Activated naive CD4-positive, alpha-beta T cell treated with anti-CD3 and anti-CD28 coated beads, Interleukin-2, amount 50 U/mL, for 24 hours (primary cell): ENCODE results near the gene TMEM25.
A peak's percentile ranks its signal among the peaks of the same experiment; 100 is the strongest.
"Not testable (repeated sequence)": the region's sequence is repeated elsewhere in the genome, so short reads cannot be mapped to it uniquely, and the experiment has no call there.

Source experiments
- H3K27ac Mint-ChIP-seq: one replicate; pipeline ENCODE4 v1.8.0; 2021; ENCODE audit warnings: mild to moderate bottlenecking, mixed read lengths
- H3K27me3 Mint-ChIP-seq: one replicate; pipeline ENCODE4 v1.8.0; 2021; ENCODE audit warnings: mixed read lengths
- H3K36me3 Mint-ChIP-seq: one replicate; pipeline ENCODE4 v1.8.0; 2021; ENCODE audit warnings: mixed read lengths
- H3K4me1 Mint-ChIP-seq: one replicate; pipeline ENCODE4 v1.8.0; 2021; ENCODE audit warnings: mixed read lengths
- H3K4me3 Mint-ChIP-seq: one replicate; pipeline ENCODE4 v1.8.0; 2021; ENCODE audit warnings: mild to moderate bottlenecking, mixed read lengths
- H3K9me3 Mint-ChIP-seq: one replicate; pipeline ENCODE4 v1.8.0; 2021; ENCODE audit warnings: mixed read lengths

The TMEM25 gene

DNA sequence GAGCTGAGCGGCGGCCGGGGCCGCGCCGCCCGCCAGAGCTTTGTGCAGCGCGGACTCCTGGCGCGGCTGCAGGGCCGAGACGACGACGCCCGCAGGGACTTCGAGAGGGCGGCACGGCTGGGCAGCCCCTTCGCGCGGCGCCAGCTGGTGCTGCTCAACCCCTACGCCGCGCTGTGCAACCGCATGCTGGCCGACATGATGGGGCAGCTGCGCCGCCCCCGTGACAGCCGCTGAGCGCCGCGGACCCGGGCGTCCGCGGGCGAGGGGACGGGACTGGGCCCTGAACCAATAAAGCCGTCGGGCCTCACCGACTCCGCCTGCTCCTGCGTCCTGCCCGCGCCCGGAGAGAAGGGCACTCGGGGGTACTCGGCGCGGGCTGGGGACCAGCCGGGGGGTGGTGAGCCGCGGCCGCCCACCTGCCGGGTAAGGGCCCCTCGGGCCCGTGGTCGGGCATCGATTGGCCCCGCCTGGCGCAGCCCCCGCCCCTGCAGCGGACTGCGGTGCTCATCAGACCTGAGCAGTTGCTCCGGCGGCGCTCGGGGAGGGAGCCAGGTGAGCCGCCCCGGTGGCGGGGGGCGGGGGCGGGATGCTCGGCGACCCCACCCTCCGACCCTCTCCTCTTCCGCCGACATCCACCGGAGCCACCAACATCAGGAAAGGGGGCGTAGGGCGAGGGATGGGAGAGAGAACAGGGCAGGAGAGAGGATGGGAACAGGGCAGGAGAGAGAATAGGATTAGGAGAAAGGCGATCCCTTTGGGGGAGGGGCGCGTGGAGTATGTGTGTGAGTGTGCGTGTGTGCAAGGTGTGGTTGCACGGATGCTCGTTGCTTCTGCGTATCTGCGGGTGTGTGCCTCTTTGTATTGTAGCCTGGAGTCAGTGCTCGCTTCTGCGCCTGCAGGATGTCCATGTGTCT lies at the start of gene TMEM25:
Gene TMEM25, plus strand, starts transcription at position 510 of the 914 bp plus-strand sequence. CDS start 610 bp downstream, outside the sequence.
- H3K9me3 Mint-ChIP-seq = no peaks in the 10 kb centered on the region
- H3K27ac Mint-ChIP-seq = peak within 1 kb of the TSS; percentile 89
- peaks cover 41% of the 10 kb centered on the region for H3K4me1 Mint-ChIP-seq
- no peaks in the 10 kb centered on the region for H3K36me3 Mint-ChIP-seq
- H3K27me3 Mint-ChIP-seq = no peaks in the 10 kb centered on the region
- peak within 1 kb of the TSS; percentile 93 for H3K4me3 Mint-ChIP-seq

DNA sequence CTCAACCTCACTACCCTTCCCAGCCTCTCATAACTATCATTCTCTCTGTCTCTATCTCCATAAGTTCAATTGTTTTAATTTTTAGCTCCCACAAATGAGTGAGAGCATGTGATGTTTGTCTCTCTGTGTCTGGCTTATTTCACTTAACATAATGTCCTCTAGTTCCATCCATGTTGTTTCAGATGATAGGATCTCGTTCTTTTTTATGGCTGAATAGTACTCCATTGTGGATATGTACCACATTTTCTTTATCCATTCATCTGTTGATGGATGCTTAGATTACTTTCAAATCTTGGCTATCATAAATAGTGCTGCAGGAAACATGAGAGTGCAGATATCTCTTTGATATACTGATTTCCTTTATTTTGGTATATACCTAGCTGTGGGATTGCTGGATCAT lies 49.8 kb upstream of the TMEM25 start:
- H3K9me3 Mint-ChIP-seq, H3K27me3 Mint-ChIP-seq, H3K4me1 Mint-ChIP-seq, H3K4me3 Mint-ChIP-seq: not testable (repeated sequence)
- Mint-ChIP-seq H3K36me3 (peaks cover 16% of the 10 kb centered on the region), H3K27ac (peak overlapping the region; percentile 41)

DNA sequence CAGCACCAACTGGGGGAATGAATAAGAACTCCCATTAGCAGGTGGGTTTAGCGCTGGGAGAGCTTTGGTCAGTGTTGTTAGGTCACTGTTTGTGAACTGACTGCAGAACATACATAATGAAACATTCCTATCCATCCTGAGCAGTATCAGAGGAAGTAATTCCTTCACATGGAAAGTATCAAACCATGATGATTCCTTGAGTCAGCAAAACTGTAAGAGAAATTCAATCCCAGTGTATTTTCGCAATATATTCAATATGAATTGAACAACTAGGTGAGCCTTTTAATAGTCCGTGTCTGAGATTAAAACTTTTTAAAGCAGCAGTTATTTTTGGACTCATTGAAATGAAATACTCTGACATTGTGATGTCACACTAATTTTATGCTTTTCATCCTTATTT lies 46.6 kb upstream of the TMEM25 start:
- H3K27me3 Mint-ChIP-seq = no peaks in the 10 kb centered on the region
- H3K4me1 Mint-ChIP-seq = peaks cover 5% of the 10 kb centered on the region
- H3K9me3 Mint-ChIP-seq = no peaks in the 10 kb centered on the region
- no peak overlapping the region for H3K4me3 Mint-ChIP-seq
- H3K27ac Mint-ChIP-seq = peak overlapping the region; percentile 77
- H3K36me3 Mint-ChIP-seq = peaks cover 17% of the 10 kb centered on the region

DNA sequence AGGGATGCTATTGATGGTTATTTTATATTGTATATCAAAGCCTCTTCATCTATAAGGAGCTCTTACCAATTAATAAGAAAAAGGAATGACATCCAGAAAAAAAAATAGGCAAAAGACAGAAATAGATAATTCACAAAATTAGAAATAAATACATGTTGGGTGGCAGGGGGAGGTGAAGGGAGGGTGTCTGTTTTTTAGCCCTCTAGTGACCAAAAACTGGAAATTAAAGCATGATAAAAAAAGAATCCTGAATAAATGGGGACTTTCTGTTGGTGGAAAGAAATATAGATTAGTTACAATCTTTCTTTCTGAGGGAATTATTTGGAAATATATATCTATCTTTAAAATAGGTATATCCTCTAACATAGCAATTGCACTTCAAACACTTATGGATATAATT lies 45.7 kb upstream of the TMEM25 start:
- no peak overlapping the region for H3K4me3 Mint-ChIP-seq
- peaks cover 5% of the 10 kb centered on the region for H3K4me1 Mint-ChIP-seq
- no peaks in the 10 kb centered on the region for H3K27me3 Mint-ChIP-seq
- peaks cover 16% of the 10 kb centered on the region for H3K36me3 Mint-ChIP-seq
- H3K9me3 Mint-ChIP-seq = no peaks in the 10 kb centered on the region
- H3K27ac Mint-ChIP-seq = peak overlapping the region; percentile 55

DNA sequence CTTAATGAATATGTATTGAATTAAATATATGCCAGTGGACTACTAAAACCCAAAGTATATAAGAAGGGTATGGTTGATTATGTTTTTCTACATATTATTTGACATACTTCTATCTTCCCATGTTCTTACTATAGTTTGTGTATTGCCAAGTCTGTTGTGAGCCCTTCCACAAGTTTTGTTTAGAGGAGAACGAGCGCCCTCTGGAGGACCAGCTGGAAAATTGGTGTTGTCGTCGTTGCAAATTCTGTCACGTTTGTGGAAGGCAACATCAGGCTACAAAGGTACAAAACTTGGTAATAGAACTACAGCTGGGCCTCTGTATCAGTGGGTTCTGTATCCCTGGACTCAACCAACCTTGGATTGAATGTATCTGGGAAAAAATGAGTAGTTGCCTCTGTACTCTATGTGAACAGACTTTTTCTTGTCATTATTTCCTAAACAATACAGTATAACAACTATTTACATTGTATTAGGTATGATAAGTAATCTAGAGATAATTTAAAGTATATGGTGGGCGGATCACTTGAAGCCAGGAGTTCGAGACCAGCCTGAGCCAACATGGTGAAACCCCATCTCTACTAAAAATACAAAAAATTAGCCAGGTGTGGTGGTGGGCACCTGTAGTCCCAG lies 42.4 kb upstream of the TMEM25 start:
- peaks cover 18% of the 10 kb centered on the region for H3K36me3 Mint-ChIP-seq
- H3K4me3 Mint-ChIP-seq = no peak overlapping the region
- H3K27ac Mint-ChIP-seq = peak overlapping the region; percentile 42
- no peaks in the 10 kb centered on the region for H3K9me3 Mint-ChIP-seq
- H3K27me3 Mint-ChIP-seq = no peaks in the 10 kb centered on the region
- peaks cover 17% of the 10 kb centered on the region for H3K4me1 Mint-ChIP-seq

DNA sequence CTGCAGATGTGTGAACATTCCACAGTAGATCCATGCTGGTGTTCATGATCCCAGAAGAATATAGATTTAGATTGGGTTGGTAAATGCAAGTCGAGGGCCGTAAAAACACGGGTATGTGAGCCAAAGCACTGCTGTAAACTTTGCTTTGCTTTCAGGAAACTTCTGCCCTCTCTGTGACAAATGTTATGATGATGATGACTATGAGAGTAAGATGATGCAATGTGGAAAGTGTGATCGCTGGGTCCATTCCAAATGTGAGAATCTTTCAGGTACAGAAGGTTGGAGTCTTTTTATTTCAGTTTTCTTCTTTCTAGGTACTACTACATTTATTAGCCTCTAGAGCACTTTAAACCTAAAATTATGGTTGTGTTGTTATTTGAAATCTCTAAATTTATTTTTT lies 40.0 kb upstream of the TMEM25 start:
- H3K27ac Mint-ChIP-seq = peak overlapping the region; percentile 84

DNA sequence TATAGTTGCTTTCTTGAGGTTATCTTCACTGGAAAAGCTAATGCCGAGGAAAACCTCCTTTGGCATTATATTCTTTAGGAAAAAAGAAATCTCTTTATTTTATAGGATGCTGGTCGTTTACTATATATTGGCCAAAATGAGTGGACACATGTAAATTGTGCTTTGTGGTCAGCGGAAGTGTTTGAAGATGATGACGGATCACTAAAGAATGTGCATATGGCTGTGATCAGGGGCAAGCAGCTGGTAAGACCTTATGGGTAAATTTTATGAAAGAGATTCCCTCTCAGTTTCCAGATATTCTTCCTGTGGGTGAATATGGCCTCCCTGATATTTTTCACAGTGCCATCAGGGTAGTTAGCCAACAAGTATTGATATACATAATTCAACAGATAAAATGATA lies 33.2 kb upstream of the TMEM25 start:
- Mint-ChIP-seq H3K4me1 (no peaks in the 10 kb centered on the region), H3K27me3 (no peaks in the 10 kb centered on the region), H3K4me3 (no peak overlapping the region), H3K36me3 (peaks cover 24% of the 10 kb centered on the region), H3K27ac (no peak overlapping the region), H3K9me3 (no peaks in the 10 kb centered on the region)

More for the DNA sequence above, 40.0 kb upstream of the TMEM25 start:
- Mint-ChIP-seq H3K4me1 (peaks cover 17% of the 10 kb centered on the region), H3K9me3 (no peaks in the 10 kb centered on the region), H3K4me3 (no peak overlapping the region), H3K27me3 (no peaks in the 10 kb centered on the region), H3K36me3 (peaks cover 24% of the 10 kb centered on the region)

DNA sequence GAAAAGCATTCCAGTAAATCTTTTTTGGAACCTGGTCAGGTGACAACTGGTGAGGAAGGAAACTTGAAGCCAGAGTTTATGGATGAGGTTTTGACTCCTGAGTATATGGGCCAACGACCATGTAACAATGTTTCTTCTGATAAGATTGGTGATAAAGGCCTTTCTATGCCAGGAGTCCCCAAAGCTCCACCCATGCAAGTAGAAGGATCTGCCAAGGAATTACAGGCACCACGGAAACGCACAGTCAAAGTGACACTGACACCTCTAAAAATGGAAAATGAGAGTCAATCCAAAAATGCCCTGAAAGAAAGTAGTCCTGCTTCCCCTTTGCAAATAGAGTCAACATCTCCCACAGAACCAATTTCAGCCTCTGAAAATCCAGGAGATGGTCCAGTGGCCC lies 27.8 kb upstream of the TMEM25 start:
- Mint-ChIP-seq H3K27ac (no peak overlapping the region), H3K9me3 (no peaks in the 10 kb centered on the region), H3K36me3 (peaks cover 31% of the 10 kb centered on the region)

DNA sequence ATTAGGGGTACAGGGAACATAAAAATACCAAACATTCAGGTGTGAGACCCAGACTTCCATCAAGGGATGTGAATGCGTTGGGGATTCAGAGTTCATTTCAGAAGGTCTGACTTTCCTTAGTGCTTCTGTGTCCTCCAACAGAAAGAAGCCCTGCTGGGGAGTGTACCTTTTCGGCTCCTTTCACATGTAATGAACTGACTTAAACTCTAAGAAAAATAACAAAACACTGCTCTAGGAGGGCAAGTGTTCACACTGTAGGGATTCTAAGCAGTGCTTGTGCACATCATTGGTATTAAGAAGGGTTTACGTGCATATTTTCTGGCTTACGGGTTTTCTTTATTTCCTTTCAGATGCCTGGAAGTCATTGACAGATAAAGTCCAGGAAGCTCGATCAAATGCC lies 19.4 kb upstream of the TMEM25 start:
- H3K9me3 Mint-ChIP-seq = no peaks in the 10 kb centered on the region
- peaks cover 11% of the 10 kb centered on the region for H3K4me1 Mint-ChIP-seq
- no peaks in the 10 kb centered on the region for H3K27me3 Mint-ChIP-seq
- no peak overlapping the region for H3K27ac Mint-ChIP-seq
- peaks cover 26% of the 10 kb centered on the region for H3K36me3 Mint-ChIP-seq
- no peak overlapping the region for H3K4me3 Mint-ChIP-seq

More for the DNA sequence above, 27.8 kb upstream of the TMEM25 start:
- Mint-ChIP-seq H3K27me3 (no peaks in the 10 kb centered on the region), H3K4me1 (peaks cover 3% of the 10 kb centered on the region), H3K4me3 (no peak overlapping the region)

DNA sequence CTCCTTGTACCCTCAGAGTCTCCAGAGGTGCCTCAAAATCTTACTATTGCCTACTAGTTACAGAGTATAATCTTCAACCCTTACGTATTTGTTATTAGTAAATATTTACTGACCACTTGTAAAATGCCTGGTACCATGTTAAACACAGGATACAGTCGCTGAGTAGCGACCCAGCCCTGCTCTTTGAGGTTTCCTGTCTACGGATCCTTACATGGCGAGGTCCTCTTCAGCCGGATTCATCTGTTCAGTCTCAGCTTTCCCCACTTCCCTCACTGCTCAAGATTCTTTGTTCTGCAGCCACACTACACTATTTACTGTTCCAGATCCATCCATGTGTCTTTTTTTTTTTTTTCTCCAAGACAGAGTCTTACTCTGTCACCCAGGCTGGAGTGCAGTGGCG lies 16.9 kb upstream of the TMEM25 start:
- H3K36me3 Mint-ChIP-seq = peaks cover 26% of the 10 kb centered on the region
- no peaks in the 10 kb centered on the region for H3K27me3 Mint-ChIP-seq
- H3K27ac Mint-ChIP-seq = peak overlapping the region; percentile 1
- no peaks in the 10 kb centered on the region for H3K9me3 Mint-ChIP-seq
- no peak overlapping the region for H3K4me3 Mint-ChIP-seq
- peaks cover 11% of the 10 kb centered on the region for H3K4me1 Mint-ChIP-seq

DNA sequence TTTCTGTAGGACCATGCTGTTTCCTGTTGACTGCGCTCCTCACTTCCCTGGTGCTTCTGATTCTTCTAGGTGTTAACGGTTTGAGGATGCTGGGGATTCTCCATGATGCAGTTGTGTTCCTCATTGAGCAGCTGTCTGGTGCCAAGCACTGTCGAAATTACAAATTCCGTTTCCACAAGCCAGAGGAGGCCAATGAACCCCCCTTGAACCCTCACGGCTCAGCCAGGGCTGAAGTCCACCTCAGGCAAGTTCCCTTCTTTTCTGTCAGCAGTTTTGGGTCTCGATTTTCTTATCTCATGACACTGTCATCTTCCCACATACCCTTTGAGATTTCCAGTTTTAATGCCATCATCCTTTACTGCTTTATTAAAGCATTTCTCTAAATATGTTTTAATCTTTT lies 11.4 kb upstream of the TMEM25 start:
- no peaks in the 10 kb centered on the region for H3K9me3 Mint-ChIP-seq
- peaks cover 8% of the 10 kb centered on the region for H3K36me3 Mint-ChIP-seq
- H3K27ac Mint-ChIP-seq = no peak overlapping the region
- H3K27me3 Mint-ChIP-seq = no peaks in the 10 kb centered on the region
- H3K4me1 Mint-ChIP-seq = peaks cover 9% of the 10 kb centered on the region
- no peak overlapping the region for H3K4me3 Mint-ChIP-seq

DNA sequence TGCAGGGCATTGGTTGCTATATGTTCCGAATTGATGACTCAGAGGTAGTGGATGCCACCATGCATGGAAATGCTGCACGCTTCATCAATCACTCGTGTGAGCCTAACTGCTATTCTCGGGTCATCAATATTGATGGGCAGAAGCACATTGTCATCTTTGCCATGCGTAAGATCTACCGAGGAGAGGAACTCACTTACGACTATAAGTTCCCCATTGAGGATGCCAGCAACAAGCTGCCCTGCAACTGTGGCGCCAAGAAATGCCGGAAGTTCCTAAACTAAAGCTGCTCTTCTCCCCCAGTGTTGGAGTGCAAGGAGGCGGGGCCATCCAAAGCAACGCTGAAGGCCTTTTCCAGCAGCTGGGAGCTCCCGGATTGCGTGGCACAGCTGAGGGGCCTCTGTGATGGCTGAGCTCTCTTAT lies 9.1 kb upstream of the TMEM25 start:
- H3K27ac Mint-ChIP-seq = no peak overlapping the region
- H3K4me3 Mint-ChIP-seq = no peak overlapping the region

DNA sequence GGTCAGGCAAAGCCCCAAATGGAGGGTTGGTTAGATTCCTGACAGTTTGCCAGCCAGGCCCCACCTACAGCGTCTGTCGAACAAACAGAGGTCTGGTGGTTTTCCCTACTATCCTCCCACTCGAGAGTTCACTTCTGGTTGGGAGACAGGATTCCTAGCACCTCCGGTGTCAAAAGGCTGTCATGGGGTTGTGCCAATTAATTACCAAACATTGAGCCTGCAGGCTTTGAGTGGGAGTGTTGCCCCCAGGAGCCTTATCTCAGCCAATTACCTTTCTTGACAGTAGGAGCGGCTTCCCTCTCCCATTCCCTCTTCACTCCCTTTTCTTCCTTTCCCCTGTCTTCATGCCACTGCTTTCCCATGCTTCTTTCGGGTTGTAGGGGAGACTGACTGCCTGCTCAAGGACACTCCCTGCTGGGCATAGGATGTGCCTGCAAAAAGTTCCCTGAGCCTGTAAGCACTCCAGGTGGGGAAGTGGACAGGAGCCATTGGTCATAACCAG lies 8.4 kb upstream of the TMEM25 start:
- Mint-ChIP-seq H3K27ac (no peak overlapping the region), H3K9me3 (no peaks in the 10 kb centered on the region), H3K4me1 (peaks cover 22% of the 10 kb centered on the region), H3K36me3 (peaks cover 2% of the 10 kb centered on the region), H3K4me3 (no peak overlapping the region), H3K27me3 (no peaks in the 10 kb centered on the region)

More for the DNA sequence above, 9.1 kb upstream of the TMEM25 start:
- Mint-ChIP-seq H3K27me3 (no peaks in the 10 kb centered on the region), H3K36me3 (peaks cover 2% of the 10 kb centered on the region), H3K9me3 (no peaks in the 10 kb centered on the region), H3K4me1 (peaks cover 14% of the 10 kb centered on the region)

DNA sequence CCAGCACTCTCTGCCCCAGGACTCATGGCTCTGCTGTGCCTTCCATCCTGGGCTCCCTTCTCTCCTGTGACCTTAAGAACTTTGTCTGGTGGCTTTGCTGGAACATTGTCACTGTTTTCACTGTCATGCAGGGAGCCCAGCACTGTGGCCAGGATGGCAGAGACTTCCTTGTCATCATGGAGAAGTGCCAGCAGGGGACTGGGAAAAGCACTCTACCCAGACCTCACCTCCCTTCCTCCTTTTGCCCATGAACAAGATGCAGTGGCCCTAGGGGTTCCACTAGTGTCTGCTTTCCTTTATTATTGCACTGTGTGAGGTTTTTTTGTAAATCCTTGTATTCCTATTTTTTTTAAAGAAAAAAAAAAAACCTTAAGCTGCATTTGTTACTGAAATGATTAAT lies 6.6 kb upstream of the TMEM25 start:
- no peaks in the 10 kb centered on the region for H3K9me3 Mint-ChIP-seq
- no peak overlapping the region for H3K4me3 Mint-ChIP-seq
- H3K27ac Mint-ChIP-seq = peak overlapping the region; percentile 48
- H3K4me1 Mint-ChIP-seq = peaks cover 30% of the 10 kb centered on the region
- H3K36me3 Mint-ChIP-seq = peaks cover 2% of the 10 kb centered on the region
- H3K27me3 Mint-ChIP-seq = no peaks in the 10 kb centered on the region

DNA sequence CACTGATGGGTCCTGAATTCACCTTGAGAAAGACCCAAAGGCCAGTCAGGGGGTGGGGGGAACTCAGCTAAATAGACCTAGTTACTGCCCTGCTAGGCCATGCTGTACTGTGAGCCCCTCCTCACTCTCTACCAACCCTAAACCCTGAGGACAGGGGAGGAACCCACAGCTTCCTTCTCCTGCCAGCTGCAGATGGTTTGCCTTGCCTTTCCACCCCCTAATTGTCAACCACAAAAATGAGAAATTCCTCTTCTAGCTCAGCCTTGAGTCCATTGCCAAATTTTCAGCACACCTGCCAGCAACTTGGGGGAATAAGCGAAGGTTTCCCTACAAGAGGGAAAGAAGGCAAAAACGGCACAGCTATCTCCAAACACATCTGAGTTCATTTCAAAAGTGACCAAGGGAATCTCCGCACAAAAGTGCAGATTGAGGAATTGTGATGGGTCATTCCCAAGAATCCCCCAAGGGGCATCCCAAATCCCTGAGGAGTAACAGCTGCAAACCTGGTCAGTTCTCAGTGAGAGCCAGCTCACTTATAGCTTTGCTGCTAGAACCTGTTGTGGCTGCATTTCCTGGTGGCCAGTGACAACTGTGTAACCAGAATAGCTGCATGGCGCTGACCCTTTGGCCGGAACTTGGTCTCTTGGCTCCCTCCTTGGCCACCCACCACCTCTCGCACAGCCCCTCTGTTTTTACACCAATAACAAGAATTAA lies 6.1 kb upstream of the TMEM25 start:
- peaks cover 35% of the 10 kb centered on the region for H3K4me1 Mint-ChIP-seq
- peaks cover 2% of the 10 kb centered on the region for H3K36me3 Mint-ChIP-seq
- H3K9me3 Mint-ChIP-seq = no peaks in the 10 kb centered on the region
- H3K27ac Mint-ChIP-seq = peak overlapping the region; percentile 68
- no peak overlapping the region for H3K4me3 Mint-ChIP-seq
- H3K27me3 Mint-ChIP-seq = no peaks in the 10 kb centered on the region
